Body of pancreas (tissue), 4 donors: ENCODE results near the gene ZNF229. TPM values are rescaled to one million over a fixed set of nuclear protein-coding genes. Genes with fewer than 3 reads are reported as not detected.

ENCODE experiments used
- ATAC-seq: fragments of 150-250 bp; one replicate; pipeline ENCODE4 v1.9.1; 2016
- DNase-seq, 4 donors: peaks; one replicate each; pipeline ENCODE4 v3.0.0-alpha.2; 2019
- H3K27ac ChIP-seq, 4 donors: fragments of 200-600 bp; sonication (generic); 1 replicate in 3 of 4; 2 replicates in 1 of 4; pipeline versions ENCODE4 v1.5.1 to v1.6.1; 2016 to 2019; ENCODE audit warnings: mild to moderate bottlenecking in 1 of 4, mixed read lengths in 1 of 4, moderate library complexity in 1 of 4
- H3K27me3 ChIP-seq, 2 donors: fragments of 200-600 bp; sonication (generic); one replicate each; pipeline ENCODE4 v1.6.0; 2016; ENCODE audit warnings: mild to moderate bottlenecking in 1 of 2
- H3K36me3 ChIP-seq, 2 donors: fragments of 200-600 bp; sonication (generic); replicated peaks in 1 of 2; 2 replicates each; pipeline ENCODE4 v1.5.1; 2016; ENCODE audit warnings: low read depth in 2 of 2; ENCODE audit not compliant: insufficient read depth in 1 of 2
- H3K4me1 ChIP-seq: fragments of 200-600 bp; sonication (generic); one replicate; pipeline ENCODE4 v1.6.0; 2016
- H3K4me3 ChIP-seq, 2 donors: fragments of 200-600 bp; sonication (generic); 1 replicate in 1 of 2; 2 replicates in 1 of 2; pipeline ENCODE4 v1.5.1; 2016 to 2019
- H3K9me3 ChIP-seq, 3 donors: fragments of 200-600 bp; sonication (generic); 1 replicate in 2 of 3; 2 replicates in 1 of 3; pipeline ENCODE4 v1.5.1; 2016
- CTCF ChIP-seq, 7 experiments: fragments of 450-650 bp in 4 of 7; fragments of 200-600 bp in 3 of 7; sonication (generic) in 3 of 7; IDR thresholded peaks; one replicate each; pipeline ENCODE4 v1.5.1; 2016 to 2019; ENCODE audit warnings: antibody characterized with exemption in 7 of 7
- POLR2A ChIP-seq, 3 donors: fragments of 450-650 bp; IDR thresholded peaks; one replicate each; pipeline ENCODE4 v1.6.1; 2016; ENCODE audit warnings: antibody characterized with exemption in 3 of 3, mild to moderate bottlenecking in 2 of 3
- WGBS, 2 donors: methylation state at CpG; one replicate each; pipeline ENCODE4 v1.1.5; 2017; 5-methylcytosine and 5-hydroxymethylcytosine counted together
- intact Hi-C: fragments of 100-400 bp; cut with DNase I; formaldehyde crosslinking; loops from one replicate; pipeline ENCODE4 v1.15.1; 2023
- total RNA-seq, 2 donors: library from RNA; depleted of rRNA; stranded (reverse); fragments of >200 nt; gene quantifications; one replicate each; pipeline ENCODE4 v1.1.0, GENCODE V29; 2016

The ZNF229 gene
- total RNA-seq, 2 donors from 2014 or later: 0.99 to 2.6 TPM

DNA sequence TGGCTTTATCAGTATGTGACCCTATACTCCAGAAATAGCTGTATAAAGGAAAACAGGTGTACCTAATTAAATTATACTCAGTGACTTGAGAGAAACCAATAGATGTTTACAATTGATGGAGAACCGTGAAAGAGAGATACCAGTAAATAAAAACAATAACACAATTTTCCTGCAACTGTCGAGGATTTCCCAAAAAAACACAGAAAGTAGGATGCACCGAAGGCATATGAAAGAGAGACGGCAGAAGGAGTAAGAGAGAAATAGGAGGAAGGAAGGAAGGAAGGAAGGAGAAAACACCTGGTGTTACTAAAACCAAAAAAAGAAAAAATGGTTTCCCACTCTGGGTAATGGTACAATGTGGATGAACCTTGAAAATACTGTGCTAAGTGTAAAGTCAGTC lies 6.8 kb upstream of the ZNF229 start:
- ATAC-seq: no peak
- WGBS, 2 donors: 66 to 67% methylated on average over 4 of the region's 4 CpGs

DNA sequence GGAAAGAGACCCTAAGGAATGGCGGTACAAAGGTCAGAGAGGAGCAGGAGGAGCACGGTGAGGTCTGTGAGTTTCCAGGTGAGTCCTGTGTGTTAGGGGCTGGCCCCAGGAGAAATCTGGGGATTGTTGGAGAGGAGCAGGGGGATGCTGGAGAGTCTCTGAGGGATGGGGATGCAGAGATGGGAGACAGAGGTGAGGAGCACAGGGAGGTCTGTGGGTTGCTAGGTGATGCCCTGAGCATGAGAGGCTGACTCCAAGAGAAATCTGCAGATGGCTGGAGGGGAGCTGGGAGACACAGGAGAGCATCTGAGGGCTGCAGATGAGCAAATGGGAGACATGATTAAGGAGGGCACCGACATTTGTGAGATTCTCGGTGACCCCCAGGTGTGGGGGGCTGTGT lies 4.1 kb upstream of the ZNF229 start:
- Histone ChIP-seq H3K36me3 (no peaks in the 10 kb centered on the region), H3K4me1 (peaks cover 6% of the 10 kb centered on the region), H3K4me3 (no peak overlapping the region), H3K27ac (no peak overlapping the region), H3K9me3 (peaks cover 0 to 24% (median 0%) of the 10 kb centered on the region in 3 donors), H3K27me3 (no peaks in the 10 kb centered on the region)
- no peak for TF ChIP-seq POLR2A (IDR thresholded peaks at IDR 0.05)
- TF ChIP-seq CTCF (IDR thresholded peaks at IDR 0.05): no peak
- intact Hi-C loops: no loop called here
- 80 to 87% methylated on average over 4 of the region's 4 CpGs for WGBS, 2 donors
- ATAC-seq (no peak), DNase-seq (no peak)

More for the DNA sequence above, 6.8 kb upstream of the ZNF229 start:
- DNase-seq: no peak
- Histone ChIP-seq H3K36me3 (no peaks in the 10 kb centered on the region), H3K9me3 (peaks cover 0 to 24% (median 0%) of the 10 kb centered on the region in 3 donors), H3K27ac (no peak overlapping the region), H3K4me1 (no peaks in the 10 kb centered on the region), H3K4me3 (no peak overlapping the region), H3K27me3 (no peaks in the 10 kb centered on the region)
- intact Hi-C loops: no loop called here
- TF ChIP-seq CTCF (IDR thresholded peaks at IDR 0.05) (no peak), POLR2A (IDR thresholded peaks at IDR 0.05) (no peak)

GRCh38 chr19:44451687-44452086 lies 3.4 kb upstream of the ZNF229 start:
- Histone ChIP-seq H3K27ac (no peak overlapping the region), H3K4me1 (peaks cover 6% of the 10 kb centered on the region), H3K4me3 (no peak overlapping the region), H3K9me3 (peaks cover 0 to 24% (median 0%) of the 10 kb centered on the region in 3 donors), H3K36me3 (no peaks in the 10 kb centered on the region), H3K27me3 (no peaks in the 10 kb centered on the region)
- ATAC-seq (no peak), DNase-seq (no peak)
- intact Hi-C loops: no loop called here
- WGBS, 2 donors: 74 to 80% methylated on average over 18 of the region's 18 CpGs
- TF ChIP-seq CTCF (IDR thresholded peaks at IDR 0.05) (no peak), POLR2A (IDR thresholded peaks at IDR 0.05) (no peak)

- intact Hi-C loops: no loop called here
- Histone ChIP-seq H3K9me3 (peaks cover 0 to 67% (median 0%) of the 10 kb centered on the region in 3 donors), H3K36me3 (no peaks in the 10 kb centered on the region), H3K27me3 (no peaks in the 10 kb centered on the region), H3K4me3 (no peak overlapping the region), H3K4me1 (no peaks in the 10 kb centered on the region), H3K27ac (no peak overlapping the region)
- no peak for DNase-seq
- WGBS, 2 donors: 87 to 95% methylated on average over 3 of the region's 3 CpGs
- TF ChIP-seq CTCF (IDR thresholded peaks at IDR 0.05): no peak
- TF ChIP-seq POLR2A (IDR thresholded peaks at IDR 0.05): no peak
- ATAC-seq: no peak
Observed at GRCh38 chr19:44438441-44438840, 9.8 kb downstream of the ZNF229 start.

DNA sequence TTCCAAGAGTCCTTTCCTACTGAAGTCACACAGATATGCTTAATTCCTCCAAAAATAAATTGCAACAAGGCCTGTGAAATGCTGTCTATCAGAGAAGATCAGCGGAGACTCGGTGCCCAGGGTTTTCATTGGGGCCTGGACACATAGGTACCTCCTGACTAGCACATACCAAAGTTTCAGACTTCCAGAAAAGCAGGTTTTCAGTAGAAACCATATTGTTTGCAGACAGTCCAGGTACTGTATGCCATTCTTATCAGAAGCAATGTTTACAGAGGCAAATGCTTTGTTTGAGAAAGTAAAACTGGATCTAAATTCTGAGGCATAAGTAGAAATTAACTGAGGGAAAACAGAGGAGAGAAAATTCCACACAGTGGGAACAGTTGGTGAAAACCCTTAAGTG lies 12.8 kb downstream of the ZNF229 start:
- peaks cover 5 to 12% of the 10 kb centered on the region in 2 donors for H3K36me3 ChIP-seq
- no peaks in the 10 kb centered on the region for H3K27me3 ChIP-seq
- H3K4me3 ChIP-seq: no peak overlapping the region
- WGBS, 2 donors: 88 to 92% methylated on average over 2 of the region's 2 CpGs
- H3K9me3 ChIP-seq: peaks cover 0 to 65% (median 0%) of the 10 kb centered on the region in 3 donors
- no peak for ATAC-seq
- no peak for DNase-seq
- no peaks in the 10 kb centered on the region for H3K4me1 ChIP-seq
- no peak overlapping the region for H3K27ac ChIP-seq
- TF ChIP-seq POLR2A (IDR thresholded peaks at IDR 0.05) (no peak), CTCF (IDR thresholded peaks at IDR 0.05) (no peak)
- intact Hi-C loops: no loop called here
